GM18868 (cell line): ENCODE measurements around the gene POLRMT.
A peak's percentile ranks its signal among the peaks of the same experiment; 100 is the strongest.

Experiments used
- ATAC-seq: cut with Tn5 transposase; IDR thresholded peaks from one replicate; pipeline ENCODE4 v1.9.1; 2021; ENCODE audit warnings: mild to moderate bottlenecking, moderate library complexity; ENCODE audit not compliant: unreplicated experiment

POLRMT gene

GRCh38 chr19:648305-648704, 15.0 kb upstream of the POLRMT start:
- no peak for ATAC-seq

DNA sequence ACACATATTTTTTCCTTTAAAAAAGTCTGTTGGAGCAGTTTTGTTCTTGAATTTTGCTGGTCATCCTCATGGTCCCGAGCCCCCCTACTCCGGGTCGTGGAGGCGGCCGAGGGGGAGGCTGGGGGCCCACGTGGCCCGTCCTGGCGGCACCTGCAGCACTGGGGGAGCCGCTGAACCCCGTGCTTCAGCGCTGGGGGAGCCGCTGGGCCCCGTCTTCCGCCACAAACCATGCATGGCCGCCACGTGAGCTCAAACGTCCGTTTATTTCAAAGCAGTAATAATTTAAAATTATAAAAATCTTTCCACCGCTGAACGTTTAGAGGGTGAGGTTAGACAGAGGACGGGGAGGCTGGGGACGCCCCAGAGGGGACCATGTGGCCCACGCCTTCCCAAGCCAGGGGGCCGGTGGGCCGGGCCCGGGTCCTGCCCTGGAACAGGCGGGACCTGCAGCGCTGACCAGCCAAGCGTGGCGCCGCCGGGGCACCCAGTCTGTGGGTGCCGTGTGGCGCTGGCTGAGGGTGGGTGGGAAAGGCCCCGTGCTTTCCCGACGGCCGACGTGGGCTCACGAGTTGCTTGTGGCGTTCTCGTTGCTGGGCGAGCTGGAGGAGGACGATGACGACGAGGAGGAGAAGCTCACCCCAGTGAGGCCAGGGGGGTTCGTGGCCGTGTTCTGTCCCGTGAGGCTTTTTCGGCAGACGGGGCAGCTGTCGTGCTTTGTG, 14.4 kb upstream of the POLRMT start:
- no peak for ATAC-seq

GRCh38 chr19:646779-647565, 13.6 kb upstream of the POLRMT start:
- ATAC-seq: no peak

DNA sequence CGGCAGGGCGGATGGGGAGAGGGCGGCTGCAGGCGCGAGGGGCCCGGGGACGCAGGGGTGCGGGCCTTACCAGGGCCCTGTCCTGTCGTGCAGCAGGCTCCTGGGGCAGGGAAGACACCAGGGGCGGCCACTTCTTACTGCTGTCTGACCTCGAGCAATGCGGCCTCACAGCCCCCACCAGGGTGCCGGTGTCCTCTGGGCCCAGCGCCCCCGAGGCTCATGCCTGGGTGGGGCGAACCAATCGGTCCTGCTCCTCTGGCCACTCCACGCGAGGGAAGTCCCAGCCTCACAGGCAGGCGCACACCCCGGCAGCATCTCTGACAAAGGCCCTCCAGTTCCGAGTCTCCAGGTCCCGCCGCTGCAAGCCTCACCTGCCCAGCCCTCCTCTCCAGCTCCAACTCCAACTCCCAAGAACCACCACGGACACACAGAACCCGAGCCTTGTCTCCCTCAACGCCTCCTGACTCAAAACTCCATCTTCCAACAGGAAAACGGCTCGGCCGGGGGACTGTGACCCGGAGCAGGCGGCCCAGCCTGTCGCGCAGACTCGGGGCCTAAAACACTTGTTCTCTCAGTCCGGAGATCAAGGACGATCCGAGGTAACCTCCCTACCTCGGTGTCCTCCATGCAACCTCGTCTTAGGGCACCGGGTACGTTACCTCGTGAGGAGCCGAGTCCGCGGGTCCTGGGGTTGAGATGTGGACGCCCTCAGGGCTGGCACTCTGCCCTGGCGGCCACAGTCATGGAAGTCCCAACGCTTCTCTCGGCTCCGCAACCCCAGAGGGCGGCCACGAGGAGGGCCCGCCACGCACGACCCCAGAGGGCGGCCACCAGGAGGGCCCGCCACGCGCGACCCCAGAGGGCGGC, 12.8 kb upstream of the POLRMT start:
- no peak for ATAC-seq

DNA sequence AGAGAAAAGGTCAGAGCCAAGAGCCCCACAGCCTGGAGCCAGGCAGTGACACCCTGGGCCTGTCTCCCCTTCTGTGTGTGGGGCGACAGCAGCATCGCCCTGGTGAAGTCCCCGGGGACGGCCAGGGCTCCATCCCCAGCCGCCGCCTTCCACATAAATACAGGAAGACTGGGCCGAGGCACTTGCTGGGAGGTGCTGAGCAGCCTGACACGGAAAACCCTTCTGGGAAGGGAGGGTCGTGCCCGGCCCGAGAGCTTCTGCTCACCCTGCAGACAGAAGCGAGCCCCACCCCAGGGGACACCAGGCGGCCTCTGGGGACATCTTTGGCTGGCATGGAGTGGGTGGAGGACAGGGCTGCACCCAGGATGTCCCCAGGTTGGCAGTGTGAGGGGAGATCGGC, 11.5 kb upstream of the POLRMT start:
- ATAC-seq: no peak

- ATAC-seq: no peak
Observed at GRCh38 chr19:644363-644762, 11.0 kb upstream of the POLRMT start.

- ATAC-seq: no peak
Observed at GRCh38 chr19:643736-644135, 10.4 kb upstream of the POLRMT start.

GRCh38 chr19:642767-643727, 9.7 kb upstream of the POLRMT start:
- ATAC-seq: no peak

GRCh38 chr19:641702-642101, 8.4 kb upstream of the POLRMT start:
- no peak for ATAC-seq

DNA sequence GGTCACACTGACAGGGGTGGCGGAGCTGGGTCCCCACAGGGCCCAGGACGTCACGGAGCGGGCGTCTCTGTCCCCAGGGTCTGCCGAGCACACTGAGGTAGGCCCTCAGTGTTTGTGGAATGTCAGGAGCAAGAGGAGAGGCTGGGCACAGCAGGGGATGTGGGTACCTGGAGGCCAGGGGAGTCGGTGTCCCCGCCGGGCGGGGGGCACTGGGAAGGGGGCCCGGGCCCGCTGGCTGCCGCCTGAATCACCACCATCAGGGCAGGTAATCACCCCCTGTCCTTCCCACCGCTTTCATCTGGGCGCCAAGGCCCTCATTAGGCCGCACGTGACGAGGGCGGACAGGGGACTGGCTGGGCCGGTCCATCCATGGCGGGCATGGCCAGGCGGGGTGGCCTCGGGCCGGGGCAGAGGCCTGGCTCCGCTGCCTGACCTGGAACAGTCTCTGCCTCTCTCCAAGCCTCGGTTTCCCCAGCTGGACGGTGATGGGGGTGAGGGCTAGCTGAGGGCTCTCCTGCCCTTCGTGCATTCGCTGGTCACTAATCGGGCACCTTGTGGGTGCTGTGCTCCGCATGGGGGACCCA, 7.4 kb upstream of the POLRMT start:
- no peak for ATAC-seq

GRCh38 chr19:640161-640558, 6.8 kb upstream of the POLRMT start:
- ATAC-seq: no peak

- peak; percentile 65 for ATAC-seq
Observed at GRCh38 chr19:639253-640160, 6.2 kb upstream of the POLRMT start, which contains the start of gene FGF22. Gene FGF22 (plus strand): TSS chr19:639879. CDS start chr19:639926, 47 bp downstream.

GRCh38 chr19:638906-639252, 5.5 kb upstream of the POLRMT start:
- ATAC-seq: no peak

DNA sequence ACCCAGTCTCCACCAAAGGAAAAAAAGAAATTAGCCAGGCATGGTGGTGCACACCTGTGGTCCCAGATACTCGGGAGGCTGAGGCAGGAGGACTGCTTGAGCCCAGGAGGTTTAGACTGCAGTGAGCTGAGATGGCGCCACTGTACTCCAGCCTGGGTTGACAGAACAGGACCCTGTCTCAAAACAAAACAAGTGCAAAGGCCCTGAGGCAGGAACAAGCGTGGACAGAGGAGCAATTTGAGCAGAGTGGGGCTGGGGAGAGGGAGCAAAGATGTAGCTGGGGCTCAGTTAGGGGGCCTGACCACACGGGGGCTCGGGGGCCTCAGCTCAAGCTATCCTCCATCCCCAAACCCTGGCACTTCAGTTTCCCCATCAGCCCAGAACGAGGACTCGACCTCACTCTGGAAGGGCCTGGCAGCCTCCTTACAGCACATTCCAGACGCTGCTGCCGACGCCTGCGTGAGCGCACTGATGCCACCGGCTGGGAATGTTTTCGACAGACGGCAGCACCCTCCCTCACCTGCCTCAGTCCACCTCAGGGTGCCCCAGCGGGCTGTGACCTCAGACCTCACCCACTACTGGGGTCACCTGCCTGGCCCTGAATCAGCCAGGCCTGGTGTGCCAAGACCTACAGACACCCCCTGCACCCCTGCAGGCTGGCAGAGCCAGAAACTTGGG, 1.8 kb upstream of the POLRMT start:
- no peak for ATAC-seq

DNA sequence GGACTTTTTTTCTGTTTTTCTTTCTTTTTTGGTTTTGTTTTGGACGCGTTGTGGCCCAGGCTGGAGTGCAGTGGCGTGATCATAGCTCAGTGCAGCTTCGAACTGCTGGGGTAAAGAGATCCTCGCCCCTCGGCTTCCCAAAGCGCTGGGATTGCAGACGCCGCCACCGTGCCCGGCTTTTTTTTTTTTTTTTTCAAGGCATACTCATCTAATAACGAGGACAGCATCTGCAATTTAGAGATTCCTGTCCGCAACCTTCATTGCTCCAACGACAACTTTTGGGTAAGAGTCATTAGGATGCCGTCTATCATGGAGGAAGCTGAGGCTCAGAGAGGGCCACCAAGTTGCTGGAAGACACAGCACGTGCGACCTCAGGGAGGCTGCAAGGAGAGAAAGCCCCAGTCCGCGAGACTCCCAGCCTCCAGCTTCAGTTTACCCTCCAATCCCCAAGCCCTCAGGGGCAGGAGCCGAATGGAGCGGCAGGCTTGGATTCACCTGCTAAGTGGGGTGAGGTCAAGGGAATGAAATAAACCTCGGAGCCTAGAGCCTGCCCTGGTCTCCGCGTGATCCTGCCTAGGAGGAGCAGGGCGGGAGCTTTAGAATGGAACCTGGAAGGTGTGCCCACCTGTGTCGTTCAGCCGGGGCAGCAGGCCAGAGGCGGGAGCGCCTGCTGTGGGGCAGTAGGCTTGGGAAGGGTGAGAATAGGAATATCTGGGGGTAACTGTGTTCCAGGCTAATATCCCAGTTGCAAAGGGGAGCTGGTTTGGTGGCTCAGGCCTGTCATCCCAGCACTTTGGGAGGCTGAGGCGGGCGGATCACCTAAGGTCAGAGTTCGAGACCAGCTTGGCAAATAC, 676 bp upstream of the POLRMT start:
- no peak for ATAC-seq

- no peak for ATAC-seq
Observed at GRCh38 chr19:632579-633067, 714 bp downstream of the POLRMT start.

DNA sequence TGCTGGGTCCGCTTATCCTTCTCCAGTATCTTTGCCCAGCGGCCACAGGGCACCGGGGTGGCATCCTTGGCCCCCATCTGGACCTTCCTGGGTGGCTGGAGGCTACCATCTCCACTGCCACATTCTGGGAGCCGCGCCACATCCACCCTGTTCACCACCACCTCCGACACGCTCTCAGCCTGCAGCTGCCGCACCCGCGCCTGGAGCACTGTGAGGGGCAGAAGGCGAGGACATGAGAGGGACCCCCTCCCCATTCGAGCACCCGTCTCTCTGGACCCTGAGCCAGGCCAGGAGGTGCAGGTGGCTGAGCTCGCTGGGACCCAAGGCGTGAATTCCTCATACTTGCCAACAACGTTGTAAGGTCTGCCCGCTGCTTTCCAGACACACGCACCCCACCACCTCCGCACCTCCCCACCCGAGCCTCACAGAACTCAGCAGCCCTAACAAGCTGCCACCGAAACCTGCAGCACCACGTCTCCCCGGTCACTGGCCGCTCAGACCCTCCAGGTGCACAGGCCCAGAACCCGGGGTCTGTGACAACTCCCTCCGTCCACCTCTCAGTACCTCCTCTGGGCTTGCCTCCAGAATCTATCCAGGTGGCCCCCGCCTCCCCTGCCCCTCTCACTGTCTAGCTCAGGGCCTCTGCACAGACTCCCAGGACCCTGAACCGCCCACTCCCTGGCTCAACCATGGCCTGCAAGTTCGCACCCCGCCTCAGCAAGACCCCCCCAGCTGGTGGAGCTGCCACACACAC, 3.2 kb downstream of the POLRMT start:
- no peak for ATAC-seq
